ENCODE data around the gene PMPCA. TPM values are rescaled to one million over a fixed set of nuclear protein-coding genes. Genes with fewer than 3 reads are reported as not detected.

PMPCA gene
- total and polyA plus RNA-seq, 2 of the 8 experiments (the other 6 are each of a cell fraction or from before 2014, with no cell fraction given): 60.0 to 88.2 TPM

- ChIA-PET CTCF (ENCODE audit: partially characterized antibody) (interaction anchor here (0.8 kb wide), 1 partner anchor 12 kb away, joined by 3 read pairs; no protein-coding TSS in a partner anchor), POLR2A (ENCODE audit: partially characterized antibody) (interaction anchor here (0.7 to 4.4 kb wide), 6 partner anchors 9 to 37 kb away, joined by 3 to 25 read pairs (median 4); no protein-coding TSS in a partner anchor)
- Histone ChIP-seq H3K23ac (ENCODE audit: insufficient read length) (no peak overlapping the region), H4K5ac (ENCODE audit: insufficient read length, low read depth, low read length) (no peak overlapping the region), H3K4me3 (ENCODE audit: extremely low read depth in 1 of 4, insufficient read depth in 2 of 4, low read depth in 3 of 4, low read length in 4 of 4) (no peak overlapping the region), H4K20me1 (replicated peaks in 1 of 2; ENCODE audit: control insufficient read depth in 1 of 2, insufficient read depth in 2 of 2, low read length in 2 of 2) (peaks cover 14 to 17% of the 10 kb centered on the region in 2 experiments), H4K91ac (replicated peaks; ENCODE audit: insufficient read length, low read length) (no peak overlapping the region), H3K4me2 (ENCODE audit: insufficient read depth in 1 of 2, low read depth in 2 of 2, low read length in 2 of 2) (no peak overlapping the region), H3K79me2 (ENCODE audit: control insufficient read depth in 1 of 2, insufficient read depth in 2 of 2, low read length in 2 of 2) (peaks cover 0 to 5% of the 10 kb centered on the region in 2 experiments; a peak in 2 of 4 replicates), H3K9ac (replicated peaks in 1 of 4; ENCODE audit: extremely low read depth in 1 of 4, low read depth in 3 of 4, low read length in 3 of 4) (no peak overlapping the region), H3K4ac (replicated peaks; ENCODE audit: insufficient read length, low read depth, low read length) (no peak overlapping the region), H3K36me3 (ENCODE audit: control insufficient read depth in 2 of 4, insufficient read depth in 4 of 4, low read length in 3 of 4) (peaks cover 38 to 68% (median 55%) of the 10 kb centered on the region in 4 experiments), H2BK12ac (ENCODE audit: low read depth, low read length) (no peak overlapping the region), H2BK15ac (ENCODE audit: low read length) (no peak overlapping the region), H2BK20ac (ENCODE audit: low read length) (no peak overlapping the region), H2BK120ac (replicated peaks; ENCODE audit: low read depth, low read length) (no peak overlapping the region), H2AFZ (ENCODE audit: low read length) (no peak overlapping the region), H3K4me1 (replicated peaks in 1 of 4; ENCODE audit: control insufficient read depth in 3 of 4, insufficient read depth in 4 of 4, low read length in 3 of 4) (no peaks in the 10 kb centered on the region), H3K9me3 (ENCODE audit: insufficient read depth in 2 of 2, low read depth in 1 of 2, low read length in 1 of 2) (no peaks in the 10 kb centered on the region), H2AK5ac (ENCODE audit: low read depth, low read length) (no peak overlapping the region), H3K18ac (ENCODE audit: extremely low read depth, low read length) (no peak overlapping the region), H3K27ac (ENCODE audit: low read depth, low read length) (no peak overlapping the region), H3K27me3 (replicated peaks in 1 of 4; ENCODE audit: control insufficient read depth in 3 of 4, extremely low read depth in 1 of 4, insufficient read depth in 3 of 4, low read length in 3 of 4) (no peaks in the 10 kb centered on the region), H3K14ac (ENCODE audit: insufficient read length) (no peak overlapping the region), H2BK5ac (ENCODE audit: low read depth, low read length) (no peak overlapping the region), H3K79me1 (ENCODE audit: low read depth, low read length) (peaks cover 2% of the 10 kb centered on the region; the same call in 1 of the 2 replicates), H4K8ac (ENCODE audit: extremely low read depth, insufficient read depth, low read length) (no peak overlapping the region; the same call in 1 of the 2 replicates), H3K23me2 (ENCODE audit: low read depth, low read length) (no peaks in the 10 kb centered on the region), H3K56ac (replicated peaks; ENCODE audit: insufficient read length, low read depth, low read length) (no peak overlapping the region)
- WGBS, 2 experiments (ENCODE audit: extremely low coverage in 1 of 2, insufficient coverage in 1 of 2, insufficient read length in 1 of 2, insufficient replicate concordance in 2 of 2, low coverage in 1 of 2, low lambda C conversion rate in 2 of 2, missing lambda C conversion rate in 1 of 2): 94% methylated on average over 48 of the region's 48 CpGs; no CpG with 5 or more reads in 1 of the 2 experiments
- DNase-seq (ENCODE audit: low read depth in 1 of 2, low spot score in 2 of 2): no peak
- FAIRE-seq: no peak
- TF ChIP-seq CHD1 (IDR thresholded peaks at IDR 0.05; ENCODE audit: low read depth, low read length) (no peak), RXRA (IDR thresholded peaks at IDR 0.05; ENCODE audit: insufficient read depth, low read depth, low read length) (no peak), CBX5 (IDR thresholded peaks at IDR 0.05; ENCODE audit: low read depth, low read length) (no peak), GTF2F1 (IDR thresholded peaks at IDR 0.05; ENCODE audit: borderline replicate concordance, low read depth, low read length) (no peak), GABPA (IDR thresholded peaks at IDR 0.05; ENCODE audit: borderline replicate concordance, insufficient read depth, low read length) (no peak), SIN3A (conservative IDR thresholded peaks at IDR 0.05 in 1 of 2, IDR thresholded peaks at IDR 0.05 in 1 of 2; ENCODE audit: low read depth in 1 of 2, low read length in 2 of 2) (no peak), MAX (IDR thresholded peaks at IDR 0.05) (no peak), JUN (IDR thresholded peaks at IDR 0.05; ENCODE audit: low read depth, low read length) (no peak), HDAC6 (IDR thresholded peaks at IDR 0.05; ENCODE audit: low read depth, low read length) (no peak), SAP30 (IDR thresholded peaks at IDR 0.05; ENCODE audit: insufficient read depth, insufficient replicate concordance, low read length) (no peak), PHF8 (conservative IDR thresholded peaks at IDR 0.05; ENCODE audit: low read depth, low read length) (no peak)
Measured at GRCh38 chr9:136418182-136419091, 8.0 kb downstream of the PMPCA start.

All from H1 (cell line).